A549 (cell line): Measurements from ENCODE around the gene HELLS.

Experiments used
- FOSL2 ChIP-seq, 2 experiments: fragments of 450-650 bp in 1 of 2; fragments of >200 bp in 1 of 2; sonication (Bioruptor Twin) in 1 of 2; formaldehyde crosslinking; IDR thresholded peaks; 2 replicates each; pipeline versions ENCODE4 v1.5.0 to v1.6.1; 2016 to 2020; ENCODE audit warnings: mild to moderate bottlenecking in 1 of 2, moderate library complexity in 1 of 2
- JUN ChIP-seq, 2 experiments: fragments of >200 bp; sonication (Bioruptor Twin); formaldehyde crosslinking; IDR thresholded peaks; 2 replicates in 1 of 2; 3 replicates in 1 of 2; pipeline ENCODE4 v1.6.1; 2016 to 2017
- MAFK ChIP-seq: fragments of 450-650 bp; IDR thresholded peaks from 2 replicates; pipeline ENCODE4 v1.6.1; 2014; ENCODE audit not compliant: partially characterized antibody
- NFE2L2 ChIP-seq: fragments of 150-350 bp; conservative IDR thresholded peaks from 2 replicates; pipeline ENCODE4 v1.6.1; 2014; ENCODE audit warnings: low read length
- POLR2A ChIP-seq: IDR thresholded peaks from 2 replicates; pipeline ENCODE4 v1.6.1; 2012; ENCODE audit warnings: mild to moderate bottlenecking, low read length
- RAD21 ChIP-seq, 2 experiments: fragments of >200 bp in 1 of 2; sonication (Bioruptor Twin) in 1 of 2; formaldehyde crosslinking in 1 of 2; IDR thresholded peaks in 1 of 2; conservative IDR thresholded peaks in 1 of 2; 2 replicates in 1 of 2; 3 replicates in 1 of 2; pipeline ENCODE4 v1.6.1; 2012 to 2018; ENCODE audit warnings: inconsistent platforms in 1 of 2
- ZNF302 ChIP-seq: fragments of 250-450 bp; sonication (Bioruptor Pico); IDR thresholded peaks from 2 replicates; pipeline ENCODE4 v1.9.0; 2021; ENCODE audit warnings: inconsistent platforms, mild to moderate bottlenecking, moderate library complexity
- TF ChIP-seq, protein P1 (sequence below): fragments of >200 bp; sonication (Bioruptor Twin); formaldehyde crosslinking; IDR thresholded peaks from 3 replicates; pipeline ENCODE4 v1.5.1; 2016
- TF ChIP-seq, protein P2 (sequence below): fragments of 450-650 bp; IDR thresholded peaks from 2 replicates; pipeline ENCODE4 v1.6.1; 2014; ENCODE audit warnings: antibody characterized with exemption
- TF ChIP-seq, protein P3 (sequence below): fragments of 200-600 bp; sonication (generic); IDR thresholded peaks from 2 replicates; pipeline ENCODE4 v1.6.1; 2016; ENCODE audit warnings: antibody characterized with exemption, mild to moderate bottlenecking, moderate library complexity

- TF ChIP-seq, protein P1, sequence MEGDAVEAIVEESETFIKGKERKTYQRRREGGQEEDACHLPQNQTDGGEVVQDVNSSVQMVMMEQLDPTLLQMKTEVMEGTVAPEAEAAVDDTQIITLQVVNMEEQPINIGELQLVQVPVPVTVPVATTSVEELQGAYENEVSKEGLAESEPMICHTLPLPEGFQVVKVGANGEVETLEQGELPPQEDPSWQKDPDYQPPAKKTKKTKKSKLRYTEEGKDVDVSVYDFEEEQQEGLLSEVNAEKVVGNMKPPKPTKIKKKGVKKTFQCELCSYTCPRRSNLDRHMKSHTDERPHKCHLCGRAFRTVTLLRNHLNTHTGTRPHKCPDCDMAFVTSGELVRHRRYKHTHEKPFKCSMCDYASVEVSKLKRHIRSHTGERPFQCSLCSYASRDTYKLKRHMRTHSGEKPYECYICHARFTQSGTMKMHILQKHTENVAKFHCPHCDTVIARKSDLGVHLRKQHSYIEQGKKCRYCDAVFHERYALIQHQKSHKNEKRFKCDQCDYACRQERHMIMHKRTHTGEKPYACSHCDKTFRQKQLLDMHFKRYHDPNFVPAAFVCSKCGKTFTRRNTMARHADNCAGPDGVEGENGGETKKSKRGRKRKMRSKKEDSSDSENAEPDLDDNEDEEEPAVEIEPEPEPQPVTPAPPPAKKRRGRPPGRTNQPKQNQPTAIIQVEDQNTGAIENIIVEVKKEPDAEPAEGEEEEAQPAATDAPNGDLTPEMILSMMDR = peak; percentile 85
- TF ChIP-seq JUN (IDR thresholded peaks at IDR 0.05) (no peak), ZNF302 (CRISPR knock-in tag) (no peak), POLR2A (no peak), RAD21 (conservative IDR thresholded peaks at IDR 0.05 in 1 of 2, IDR thresholded peaks at IDR 0.05 in 1 of 2) (peak; percentile 84 to 95), MAFK (no peak), FOSL2 (IDR thresholded peaks at IDR 0.05) (no peak), FOSL2 (CRISPR knock-in tag; IDR thresholded peaks at IDR 0.05) (no peak), NFE2L2 (no peak)
- TF ChIP-seq, protein P2, sequence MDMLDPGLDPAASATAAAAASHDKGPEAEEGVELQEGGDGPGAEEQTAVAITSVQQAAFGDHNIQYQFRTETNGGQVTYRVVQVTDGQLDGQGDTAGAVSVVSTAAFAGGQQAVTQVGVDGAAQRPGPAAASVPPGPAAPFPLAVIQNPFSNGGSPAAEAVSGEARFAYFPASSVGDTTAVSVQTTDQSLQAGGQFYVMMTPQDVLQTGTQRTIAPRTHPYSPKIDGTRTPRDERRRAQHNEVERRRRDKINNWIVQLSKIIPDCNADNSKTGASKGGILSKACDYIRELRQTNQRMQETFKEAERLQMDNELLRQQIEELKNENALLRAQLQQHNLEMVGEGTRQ = no peak
- TF ChIP-seq, protein P3, sequence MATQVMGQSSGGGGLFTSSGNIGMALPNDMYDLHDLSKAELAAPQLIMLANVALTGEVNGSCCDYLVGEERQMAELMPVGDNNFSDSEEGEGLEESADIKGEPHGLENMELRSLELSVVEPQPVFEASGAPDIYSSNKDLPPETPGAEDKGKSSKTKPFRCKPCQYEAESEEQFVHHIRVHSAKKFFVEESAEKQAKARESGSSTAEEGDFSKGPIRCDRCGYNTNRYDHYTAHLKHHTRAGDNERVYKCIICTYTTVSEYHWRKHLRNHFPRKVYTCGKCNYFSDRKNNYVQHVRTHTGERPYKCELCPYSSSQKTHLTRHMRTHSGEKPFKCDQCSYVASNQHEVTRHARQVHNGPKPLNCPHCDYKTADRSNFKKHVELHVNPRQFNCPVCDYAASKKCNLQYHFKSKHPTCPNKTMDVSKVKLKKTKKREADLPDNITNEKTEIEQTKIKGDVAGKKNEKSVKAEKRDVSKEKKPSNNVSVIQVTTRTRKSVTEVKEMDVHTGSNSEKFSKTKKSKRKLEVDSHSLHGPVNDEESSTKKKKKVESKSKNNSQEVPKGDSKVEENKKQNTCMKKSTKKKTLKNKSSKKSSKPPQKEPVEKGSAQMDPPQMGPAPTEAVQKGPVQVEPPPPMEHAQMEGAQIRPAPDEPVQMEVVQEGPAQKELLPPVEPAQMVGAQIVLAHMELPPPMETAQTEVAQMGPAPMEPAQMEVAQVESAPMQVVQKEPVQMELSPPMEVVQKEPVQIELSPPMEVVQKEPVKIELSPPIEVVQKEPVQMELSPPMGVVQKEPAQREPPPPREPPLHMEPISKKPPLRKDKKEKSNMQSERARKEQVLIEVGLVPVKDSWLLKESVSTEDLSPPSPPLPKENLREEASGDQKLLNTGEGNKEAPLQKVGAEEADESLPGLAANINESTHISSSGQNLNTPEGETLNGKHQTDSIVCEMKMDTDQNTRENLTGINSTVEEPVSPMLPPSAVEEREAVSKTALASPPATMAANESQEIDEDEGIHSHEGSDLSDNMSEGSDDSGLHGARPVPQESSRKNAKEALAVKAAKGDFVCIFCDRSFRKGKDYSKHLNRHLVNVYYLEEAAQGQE = no peak
Observed at GRCh38 chr10:94630017-94630688, 84.6 kb downstream of the HELLS start.
